ENCODE results near the gene BNC2. TPM values are rescaled to one million over a fixed set of nuclear protein-coding genes. Genes with fewer than 3 reads are reported as not detected.

The BNC2 gene
- total and polyA plus RNA-seq, 2 of the 13 experiments (the other 11 are each of a cell fraction or from before 2014, with no cell fraction given): not detected

GRCh38 chr9:16413509-16414016 is 456.9 kb downstream of the BNC2 start (continued):
- TF ChIP-seq TRIM24 (CRISPR knock-in tag; IDR thresholded peaks at IDR 0.05): peak; percentile 85; the same call in 1 of the 2 replicates
- TF ChIP-seq ZNF451 (CRISPR knock-in tag; IDR thresholded peaks at IDR 0.05): no peak
- no peak for TF ChIP-seq NFE2L1 (CRISPR knock-in tag; IDR thresholded peaks at IDR 0.05; ENCODE audit: borderline replicate concordance)
- TF ChIP-seq ZBTB10 (CRISPR knock-in tag; IDR thresholded peaks at IDR 0.05; ENCODE audit: borderline replicate concordance): no peak
- no peak for TF ChIP-seq TRAFD1 (CRISPR knock-in tag; IDR thresholded peaks at IDR 0.05; ENCODE audit: borderline replicate concordance)
- no peak for TF ChIP-seq PAWR (CRISPR knock-in tag; IDR thresholded peaks at IDR 0.05; ENCODE audit: borderline replicate concordance)
- TF ChIP-seq MBD4 (IDR thresholded peaks at IDR 0.05; ENCODE audit: borderline replicate concordance, low read length): no peak; the same call in 1 of the 2 replicates
- TF ChIP-seq KLF11 (CRISPR knock-in tag; IDR thresholded peaks at IDR 0.05): no peak
- TF ChIP-seq ZNF333 (CRISPR knock-in tag; IDR thresholded peaks at IDR 0.05; ENCODE audit: borderline replicate concordance): no peak
- TF ChIP-seq ZNF468 (CRISPR knock-in tag; IDR thresholded peaks at IDR 0.05): no peak
- TF ChIP-seq ZNF547 (CRISPR knock-in tag; IDR thresholded peaks at IDR 0.05): no peak
- no peak for TF ChIP-seq ARHGAP35 (CRISPR knock-in tag; IDR thresholded peaks at IDR 0.05; ENCODE audit: borderline replicate concordance)
- no peak for TF ChIP-seq SMARCE1 (IDR thresholded peaks at IDR 0.05; ENCODE audit: borderline replicate concordance)
- TF ChIP-seq RARA (CRISPR knock-in tag; IDR thresholded peaks at IDR 0.05): peak; percentile 63
- no peak for TF ChIP-seq SSRP1 (CRISPR knock-in tag; IDR thresholded peaks at IDR 0.05)
- 0 out of 2 replicates have a peak, but pooled peaks have one; percentile 28 for TF ChIP-seq ZNF317 (CRISPR knock-in tag; IDR thresholded peaks at IDR 0.05)
- no peak for TF ChIP-seq SRY (CRISPR knock-in tag; IDR thresholded peaks at IDR 0.05)
- peak; percentile 89 for TF ChIP-seq HOMEZ (CRISPR knock-in tag; IDR thresholded peaks at IDR 0.05; ENCODE audit: low read depth)
- no peak for TF ChIP-seq NR0B2 (CRISPR knock-in tag; IDR thresholded peaks at IDR 0.05)
- no peak for TF ChIP-seq IRX3 (CRISPR knock-in tag; IDR thresholded peaks at IDR 0.05; ENCODE audit: borderline replicate concordance, low read depth)
- TF ChIP-seq THAP11 (CRISPR knock-in tag; IDR thresholded peaks at IDR 0.05): peak; percentile 51
- TF ChIP-seq SALL2 (CRISPR knock-in tag; IDR thresholded peaks at IDR 0.05): no peak
- TF ChIP-seq ZIK1 (CRISPR knock-in tag; IDR thresholded peaks at IDR 0.05; ENCODE audit: borderline replicate concordance, low read depth): no peak
- no peak for TF ChIP-seq SRSF9 (IDR thresholded peaks at IDR 0.05; ENCODE audit: borderline replicate concordance, insufficient read depth, low read depth, low read length, poor library complexity, severe bottlenecking)
